ENCODE data around the gene WSB1.

DNA sequence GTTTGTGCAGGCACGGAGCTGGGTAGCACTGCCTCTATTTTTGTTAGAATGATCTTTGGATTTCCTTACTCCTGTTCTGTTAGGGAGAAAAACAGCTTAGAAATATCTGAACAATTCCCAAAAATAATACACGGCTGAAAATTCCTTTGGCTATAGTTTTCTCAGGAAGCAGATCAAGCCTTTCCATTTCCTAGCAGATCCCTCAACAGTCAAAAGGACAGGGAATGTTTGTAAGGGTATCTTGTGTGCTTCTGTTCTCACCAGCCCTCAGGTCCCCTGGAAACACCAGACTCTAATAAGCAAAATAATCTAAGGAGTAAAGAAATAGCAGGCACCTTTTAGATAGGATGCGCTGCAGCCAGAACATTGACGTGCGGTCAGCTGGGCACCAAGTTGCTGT, 30.5 kb upstream of the WSB1 start:
- TF ChIP-seq EZH2 (IDR thresholded peaks at IDR 0.05; ENCODE audit: borderline replicate concordance, insufficient read depth, low read depth, low read length, poor library complexity, severe bottlenecking) = no peak
- TF ChIP-seq, protein P1, sequence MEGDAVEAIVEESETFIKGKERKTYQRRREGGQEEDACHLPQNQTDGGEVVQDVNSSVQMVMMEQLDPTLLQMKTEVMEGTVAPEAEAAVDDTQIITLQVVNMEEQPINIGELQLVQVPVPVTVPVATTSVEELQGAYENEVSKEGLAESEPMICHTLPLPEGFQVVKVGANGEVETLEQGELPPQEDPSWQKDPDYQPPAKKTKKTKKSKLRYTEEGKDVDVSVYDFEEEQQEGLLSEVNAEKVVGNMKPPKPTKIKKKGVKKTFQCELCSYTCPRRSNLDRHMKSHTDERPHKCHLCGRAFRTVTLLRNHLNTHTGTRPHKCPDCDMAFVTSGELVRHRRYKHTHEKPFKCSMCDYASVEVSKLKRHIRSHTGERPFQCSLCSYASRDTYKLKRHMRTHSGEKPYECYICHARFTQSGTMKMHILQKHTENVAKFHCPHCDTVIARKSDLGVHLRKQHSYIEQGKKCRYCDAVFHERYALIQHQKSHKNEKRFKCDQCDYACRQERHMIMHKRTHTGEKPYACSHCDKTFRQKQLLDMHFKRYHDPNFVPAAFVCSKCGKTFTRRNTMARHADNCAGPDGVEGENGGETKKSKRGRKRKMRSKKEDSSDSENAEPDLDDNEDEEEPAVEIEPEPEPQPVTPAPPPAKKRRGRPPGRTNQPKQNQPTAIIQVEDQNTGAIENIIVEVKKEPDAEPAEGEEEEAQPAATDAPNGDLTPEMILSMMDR (IDR thresholded peaks at IDR 0.05) = no peak

Measured in B cell (primary cell).